ENCODE results near the gene ZSCAN5A.
"Not testable (repeated sequence)": the region's sequence is repeated elsewhere in the genome, so short reads cannot be mapped to it uniquely, and the experiment has no call there.

The ZSCAN5A gene

DNA sequence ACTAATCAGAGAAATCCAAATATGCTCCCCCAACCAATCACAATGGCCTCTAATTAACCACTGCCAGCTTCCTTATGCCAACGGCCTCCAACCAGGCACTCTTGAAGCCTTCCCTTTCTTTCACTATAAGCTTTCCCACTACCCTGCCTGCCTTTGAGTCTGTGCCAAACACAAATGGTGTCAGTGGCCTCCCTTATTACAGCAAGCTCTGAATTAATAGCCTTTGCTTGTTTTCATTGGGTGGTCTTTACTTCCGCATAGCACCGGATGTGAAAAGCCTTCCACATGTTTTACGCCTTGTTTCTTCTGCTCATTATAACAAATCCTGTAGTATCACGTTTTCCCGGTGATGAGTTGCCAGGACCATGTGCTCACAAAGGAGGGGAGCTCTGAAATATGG is 43.5 kb downstream of the ZSCAN5A start:
- Histone ChIP-seq H3K27ac (ENCODE audit: low read depth, low read length) (no peak overlapping the region), H3K36me3 (ENCODE audit: control insufficient read depth, insufficient read depth, low read length) (no peaks in the 10 kb centered on the region), H3K9me3 (ENCODE audit: control insufficient read depth, insufficient read depth, low read length) (no peaks in the 10 kb centered on the region), H3K4me1 (ENCODE audit: control insufficient read depth, insufficient read depth, low read length) (no peaks in the 10 kb centered on the region), H3K4me3 (ENCODE audit: low read depth, low read length) (no peak overlapping the region), H3K9ac (ENCODE audit: low read depth, low read length) (no peak overlapping the region), H3K27me3 (ENCODE audit: control insufficient read depth, insufficient read depth, low read length) (no peaks in the 10 kb centered on the region)

- no peaks in the 10 kb centered on the region for H3K9me3 ChIP-seq (ENCODE audit: control insufficient read depth, insufficient read depth, low read length)
- no peak overlapping the region for H3K27ac ChIP-seq (ENCODE audit: low read depth, low read length)
- no peak overlapping the region for H3K4me3 ChIP-seq (ENCODE audit: low read depth, low read length)
- no peak overlapping the region for H3K9ac ChIP-seq (ENCODE audit: low read depth, low read length)
- no peaks in the 10 kb centered on the region for H3K27me3 ChIP-seq (ENCODE audit: control insufficient read depth, insufficient read depth, low read length)
- no peaks in the 10 kb centered on the region for H3K36me3 ChIP-seq (ENCODE audit: control insufficient read depth, insufficient read depth, low read length)
- H3K4me1 ChIP-seq (ENCODE audit: control insufficient read depth, insufficient read depth, low read length) = no peaks in the 10 kb centered on the region
These were observed 44.0 kb downstream of the ZSCAN5A start for GRCh38 chr19:56270676-56271075.

DNA sequence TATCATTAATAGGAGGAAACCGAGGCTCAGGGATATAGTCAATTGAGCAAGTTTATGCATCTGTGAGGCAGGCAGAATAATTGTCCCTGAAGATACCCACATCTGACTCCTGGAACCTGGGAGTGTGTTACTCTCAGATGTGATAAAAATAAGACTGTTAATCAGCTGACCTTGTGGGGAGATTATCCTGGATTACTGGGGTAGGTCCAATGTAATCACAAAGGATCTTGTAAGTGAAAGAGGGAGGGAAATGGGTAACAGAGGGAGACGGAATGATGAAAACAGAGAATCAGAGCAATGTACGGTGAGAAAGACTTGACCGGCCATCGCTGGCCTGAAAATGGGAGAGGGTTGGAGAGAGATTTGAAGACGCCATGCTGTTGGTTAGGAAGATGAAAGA is 45.3 kb downstream of the ZSCAN5A start:
- H3K4me3 ChIP-seq (ENCODE audit: low read depth, low read length) = no peak overlapping the region
- H3K36me3 ChIP-seq (ENCODE audit: control insufficient read depth, insufficient read depth, low read length) = no peaks in the 10 kb centered on the region
- no peak overlapping the region for H3K9ac ChIP-seq (ENCODE audit: low read depth, low read length)
- H3K27ac ChIP-seq (ENCODE audit: low read depth, low read length) = no peak overlapping the region
- H3K4me1 ChIP-seq (ENCODE audit: control insufficient read depth, insufficient read depth, low read length) = no peaks in the 10 kb centered on the region
- no peaks in the 10 kb centered on the region for H3K9me3 ChIP-seq (ENCODE audit: control insufficient read depth, insufficient read depth, low read length)
- H3K27me3 ChIP-seq (ENCODE audit: control insufficient read depth, insufficient read depth, low read length) = no peaks in the 10 kb centered on the region

DNA sequence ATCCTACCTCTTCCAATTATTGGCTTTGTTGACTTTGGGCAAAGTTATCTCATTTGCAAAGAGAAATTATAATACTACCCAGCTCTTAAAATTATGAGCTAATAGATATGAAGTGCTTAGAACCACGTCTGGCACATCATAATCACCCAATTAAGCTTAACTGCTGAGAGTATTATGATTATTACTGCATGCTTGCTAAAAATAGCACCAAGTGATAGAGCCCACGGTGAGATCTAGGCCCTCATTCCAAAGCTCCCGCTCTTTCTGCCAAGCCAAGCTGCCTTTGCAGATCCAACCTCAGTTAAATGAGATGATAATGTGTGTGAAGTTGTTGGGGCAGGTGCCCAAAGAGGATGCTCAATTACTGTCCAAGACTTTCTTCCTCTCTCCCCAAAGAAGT is 48.6 kb downstream of the ZSCAN5A start:
- H3K4me3 ChIP-seq (ENCODE audit: low read depth, low read length) = no peak overlapping the region
- H3K4me1 ChIP-seq (ENCODE audit: control insufficient read depth, insufficient read depth, low read length) = no peaks in the 10 kb centered on the region
- H3K9me3 ChIP-seq (ENCODE audit: control insufficient read depth, insufficient read depth, low read length) = no peaks in the 10 kb centered on the region
- no peaks in the 10 kb centered on the region for H3K36me3 ChIP-seq (ENCODE audit: control insufficient read depth, insufficient read depth, low read length)
- H3K27ac ChIP-seq (ENCODE audit: low read depth, low read length) = no peak overlapping the region
- no peak overlapping the region for H3K9ac ChIP-seq (ENCODE audit: low read depth, low read length)
- H3K27me3 ChIP-seq (ENCODE audit: control insufficient read depth, insufficient read depth, low read length) = no peaks in the 10 kb centered on the region

DNA sequence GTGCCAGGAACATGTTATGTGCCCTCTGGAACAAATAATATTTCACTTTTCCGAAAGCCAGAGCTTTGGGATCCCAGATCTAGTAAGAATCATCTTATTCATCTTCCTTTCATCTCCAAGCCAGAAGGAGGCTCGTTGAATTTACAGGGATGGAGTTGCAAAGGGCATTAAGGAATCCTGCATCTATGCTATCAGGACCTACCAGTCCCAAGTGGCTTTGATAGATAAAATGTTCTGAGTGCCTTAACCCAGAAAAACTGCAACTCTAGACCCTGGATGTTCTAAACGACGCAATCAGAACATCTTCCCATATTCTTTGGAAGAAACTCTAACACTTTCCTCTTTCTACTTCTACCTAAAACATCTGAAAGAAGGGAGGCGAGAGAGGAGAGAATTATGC is 51.3 kb downstream of the ZSCAN5A start:
- Histone ChIP-seq H3K27ac (ENCODE audit: low read depth, low read length) (no peak overlapping the region), H3K4me1 (ENCODE audit: control insufficient read depth, insufficient read depth, low read length) (no peaks in the 10 kb centered on the region), H3K27me3 (ENCODE audit: control insufficient read depth, insufficient read depth, low read length) (no peaks in the 10 kb centered on the region), H3K9ac (ENCODE audit: low read depth, low read length) (no peak overlapping the region), H3K36me3 (ENCODE audit: control insufficient read depth, insufficient read depth, low read length) (no peaks in the 10 kb centered on the region), H3K9me3 (ENCODE audit: control insufficient read depth, insufficient read depth, low read length) (no peaks in the 10 kb centered on the region), H3K4me3 (ENCODE audit: low read depth, low read length) (no peak overlapping the region)

DNA sequence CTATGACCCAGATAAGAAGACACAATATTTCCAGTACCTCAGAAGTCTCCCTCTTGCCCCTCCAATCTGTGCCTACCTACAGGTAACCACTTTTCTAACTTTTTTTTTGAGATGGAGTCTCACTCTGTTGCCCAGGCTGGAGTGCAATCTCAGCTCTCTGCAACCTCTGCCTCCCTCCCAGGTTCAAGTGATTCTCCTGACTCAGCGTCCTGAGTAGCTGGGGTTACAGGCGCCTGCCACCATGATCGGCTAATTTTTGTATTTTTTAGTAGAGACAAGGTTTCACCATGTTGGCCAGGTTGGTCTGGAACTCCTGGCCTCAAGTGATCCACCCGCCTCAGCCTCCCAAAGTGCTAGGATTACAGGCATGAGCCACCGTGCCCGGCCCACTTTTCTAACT is 52.7 kb downstream of the ZSCAN5A start:
- H3K4me1 ChIP-seq (ENCODE audit: control insufficient read depth, insufficient read depth, low read length); H3K27ac ChIP-seq (ENCODE audit: low read depth, low read length); H3K9me3 ChIP-seq (ENCODE audit: control insufficient read depth, insufficient read depth, low read length); H3K9ac ChIP-seq (ENCODE audit: low read depth, low read length); H3K36me3 ChIP-seq (ENCODE audit: control insufficient read depth, insufficient read depth, low read length); H3K27me3 ChIP-seq (ENCODE audit: control insufficient read depth, insufficient read depth, low read length); H3K4me3 ChIP-seq (ENCODE audit: low read depth, low read length): not testable (repeated sequence)

DNA sequence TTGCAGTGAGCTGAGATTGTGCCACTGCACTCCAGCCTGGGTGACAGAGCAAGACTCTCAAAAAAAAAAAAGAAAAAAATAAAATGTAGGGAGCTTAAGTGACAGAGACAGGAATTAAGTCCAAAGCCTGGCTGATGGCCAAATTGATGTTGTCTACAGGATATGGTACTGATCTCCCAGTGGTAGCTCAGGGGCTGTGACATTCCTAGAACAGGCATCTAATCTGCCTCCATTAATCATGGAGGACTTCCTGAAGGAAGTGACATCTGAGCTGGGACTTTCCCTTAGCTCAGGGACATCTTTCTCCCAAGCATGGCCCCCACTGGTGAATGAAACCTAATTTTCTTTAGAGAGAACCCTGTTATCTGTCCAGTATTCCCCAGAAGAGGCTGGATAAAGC is 53.5 kb downstream of the ZSCAN5A start:
- Histone ChIP-seq H3K27ac (ENCODE audit: low read depth, low read length) (no peak overlapping the region), H3K4me1 (ENCODE audit: control insufficient read depth, insufficient read depth, low read length) (no peaks in the 10 kb centered on the region), H3K27me3 (ENCODE audit: control insufficient read depth, insufficient read depth, low read length) (no peaks in the 10 kb centered on the region), H3K36me3 (ENCODE audit: control insufficient read depth, insufficient read depth, low read length) (no peaks in the 10 kb centered on the region), H3K9me3 (ENCODE audit: control insufficient read depth, insufficient read depth, low read length) (no peaks in the 10 kb centered on the region), H3K4me3 (ENCODE audit: low read depth, low read length) (no peak overlapping the region), H3K9ac (ENCODE audit: low read depth, low read length) (no peak overlapping the region)

DNA sequence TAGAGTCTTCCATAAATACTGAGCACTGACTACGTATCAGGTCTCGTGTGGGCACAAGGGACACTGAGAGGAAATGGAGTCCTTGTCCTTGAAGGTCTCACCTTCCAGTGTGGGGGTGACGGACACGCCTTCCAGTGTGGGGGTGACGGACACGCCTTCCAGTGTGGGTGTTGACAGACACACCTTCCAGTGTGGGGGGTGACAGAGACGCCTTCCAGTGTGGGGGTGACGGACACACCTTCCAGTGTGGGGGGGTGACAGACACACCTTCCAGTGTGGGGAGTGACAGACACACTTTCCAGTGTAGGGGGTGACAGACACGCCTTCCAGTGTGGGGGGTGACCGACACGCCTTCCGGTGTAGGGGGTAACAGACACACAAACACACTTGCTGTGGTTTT is 56.4 kb downstream of the ZSCAN5A start:
- Histone ChIP-seq H3K4me3 (ENCODE audit: low read depth, low read length) (no peak overlapping the region), H3K27me3 (ENCODE audit: control insufficient read depth, insufficient read depth, low read length) (no peaks in the 10 kb centered on the region), H3K9ac (ENCODE audit: low read depth, low read length) (no peak overlapping the region), H3K4me1 (ENCODE audit: control insufficient read depth, insufficient read depth, low read length) (no peaks in the 10 kb centered on the region), H3K27ac (ENCODE audit: low read depth, low read length) (no peak overlapping the region), H3K36me3 (ENCODE audit: control insufficient read depth, insufficient read depth, low read length) (no peaks in the 10 kb centered on the region), H3K9me3 (ENCODE audit: control insufficient read depth, insufficient read depth, low read length) (no peaks in the 10 kb centered on the region)

- Histone ChIP-seq H3K27ac (ENCODE audit: low read depth, low read length) (no peak overlapping the region), H3K36me3 (ENCODE audit: control insufficient read depth, insufficient read depth, low read length) (no peaks in the 10 kb centered on the region), H3K9ac (ENCODE audit: low read depth, low read length) (no peak overlapping the region), H3K27me3 (ENCODE audit: control insufficient read depth, insufficient read depth, low read length) (no peaks in the 10 kb centered on the region), H3K4me1 (ENCODE audit: control insufficient read depth, insufficient read depth, low read length) (no peaks in the 10 kb centered on the region), H3K4me3 (ENCODE audit: low read depth, low read length) (no peak overlapping the region), H3K9me3 (ENCODE audit: control insufficient read depth, insufficient read depth, low read length) (peaks cover 10% of the 10 kb centered on the region)
These were observed 60.9 kb downstream of the ZSCAN5A start for GRCh38 chr19:56253737-56254136.

DNA sequence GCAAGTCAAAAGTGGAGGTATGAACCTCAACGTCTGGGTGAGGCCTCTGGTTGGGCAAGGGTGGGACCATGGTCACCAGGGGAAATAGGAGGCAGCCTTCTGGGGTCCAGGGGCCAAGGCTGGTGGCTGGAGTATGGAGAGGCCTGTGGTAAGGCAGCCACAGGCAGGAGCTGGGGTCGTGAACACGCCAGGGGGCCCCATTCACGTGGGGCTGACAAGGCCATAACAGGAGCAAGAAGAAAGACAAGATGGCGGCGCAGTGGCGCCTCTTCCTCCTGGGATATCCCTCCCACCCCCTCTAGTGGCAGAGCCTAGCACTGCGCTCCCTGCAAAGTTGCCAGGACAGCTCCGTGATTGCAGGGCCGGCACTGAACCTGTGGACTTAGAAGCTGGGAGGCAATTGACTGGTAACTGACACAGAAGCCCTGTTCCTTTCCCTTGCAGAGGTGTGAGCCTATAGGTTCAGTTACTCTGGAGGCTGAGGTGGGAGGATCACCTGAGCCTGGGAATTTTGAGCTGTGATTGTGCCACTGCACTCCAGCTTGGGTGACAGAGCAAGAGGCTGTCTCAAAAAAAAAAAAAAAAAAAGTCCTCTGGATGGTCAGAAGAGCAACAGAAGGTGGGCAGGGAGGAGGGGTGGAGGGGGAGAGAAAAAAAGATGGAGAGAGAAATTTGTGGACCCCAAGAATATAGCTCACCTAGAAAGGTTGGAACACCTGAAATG is 61.8 kb downstream of the ZSCAN5A start:
- Histone ChIP-seq H3K36me3 (ENCODE audit: control insufficient read depth, insufficient read depth, low read length) (no peaks in the 10 kb centered on the region), H3K27ac (ENCODE audit: low read depth, low read length) (no peak overlapping the region), H3K9ac (ENCODE audit: low read depth, low read length) (no peak overlapping the region; the same call in 1 of the 2 replicates), H3K4me3 (ENCODE audit: low read depth, low read length) (0 out of 2 replicates have a peak overlapping the region, but pooled peaks have one; percentile 21), H3K27me3 (ENCODE audit: control insufficient read depth, insufficient read depth, low read length) (no peaks in the 10 kb centered on the region), H3K9me3 (ENCODE audit: control insufficient read depth, insufficient read depth, low read length) (peaks cover 10% of the 10 kb centered on the region), H3K4me1 (ENCODE audit: control insufficient read depth, insufficient read depth, low read length) (no peaks in the 10 kb centered on the region)

DNA sequence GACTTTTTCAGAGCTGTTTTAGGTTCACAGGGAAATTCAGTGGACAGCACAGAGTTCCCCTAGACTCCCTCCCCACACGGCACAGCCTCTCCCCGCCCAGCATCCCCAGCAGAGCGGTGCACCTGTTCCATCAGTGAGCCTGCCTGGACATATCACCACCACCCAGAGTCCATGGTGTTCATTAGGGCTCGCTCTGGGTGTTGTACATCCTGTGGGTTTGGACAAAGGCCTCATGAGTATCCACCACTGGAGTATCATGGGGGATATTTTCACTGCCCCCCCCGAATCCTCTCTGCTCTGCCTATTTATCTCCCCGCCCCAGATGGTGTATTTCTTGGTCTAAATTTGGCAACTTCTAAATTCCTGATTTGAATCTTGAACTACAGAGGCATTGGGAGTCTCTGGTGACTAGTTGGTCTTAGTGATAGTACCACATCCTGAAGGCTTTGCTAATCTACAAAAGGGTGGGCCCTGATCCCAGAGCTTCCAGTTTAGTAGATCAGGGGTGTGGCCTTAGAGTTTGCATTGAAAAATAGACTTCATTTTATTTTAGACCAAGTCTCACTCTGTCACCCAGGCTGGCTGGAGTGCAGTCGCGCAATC is 65.8 kb downstream of the ZSCAN5A start:
- not testable (repeated sequence) for H3K9ac ChIP-seq (ENCODE audit: low read depth, low read length); H3K36me3 ChIP-seq (ENCODE audit: control insufficient read depth, insufficient read depth, low read length); H3K4me1 ChIP-seq (ENCODE audit: control insufficient read depth, insufficient read depth, low read length); H3K4me3 ChIP-seq (ENCODE audit: low read depth, low read length); H3K9me3 ChIP-seq (ENCODE audit: control insufficient read depth, insufficient read depth, low read length); H3K27ac ChIP-seq (ENCODE audit: low read depth, low read length); H3K27me3 ChIP-seq (ENCODE audit: control insufficient read depth, insufficient read depth, low read length)
